Endothelial cell of umbilical vein (primary cell): ENCODE results near the gene PTCD1. TPM values are rescaled to one million over a fixed set of nuclear protein-coding genes. Genes with fewer than 3 reads are reported as not detected.

ENCODE experiments used
- BruUV-seq: library from RNA; stranded (reverse); fragments of 400-500 nt; replicated peaks from 2 replicates; lab custom pipeline; 2021; lab: Mats Ljungman, UMichigan
- CTCF ChIA-PET: fragments of 300-600, 350-600 bp; sonication (Branson Sonifier 250); formaldehyde crosslinking; loops from one replicate; lab custom pipeline; 2021; ENCODE audit warnings: antibody characterized with exemption, inconsistent platforms; lab: Charles Lee
- POLR2A ChIA-PET: fragments of 300-600, 350-600 bp; sonication (Branson Sonifier 250); formaldehyde crosslinking; loops from one replicate; lab custom pipeline; 2021; ENCODE audit warnings: antibody characterized with exemption, inconsistent platforms; lab: Charles Lee
- DNase-seq: peaks from one replicate; pipeline ENCODE4 v3.0.0-alpha.2; 2011; ENCODE audit warnings: low read depth, low spot score
- FAIRE-seq: peaks from 2 replicates; lab custom pipeline; 2011; peaks lifted over from hg19 to GRCh38; lab: Jason Lieb, UNC
- H2AFZ ChIP-seq: 2 replicates; pipeline ENCODE4 v1.6.0; 2012; ENCODE audit warnings: low read depth, low read length, control low read depth, inconsistent platforms
- H3K27ac ChIP-seq: 2 replicates; pipeline ENCODE4 v1.5.1; 2011; ENCODE audit warnings: low read depth, mild to moderate bottlenecking, control low read depth, low read length, moderate library complexity; ENCODE audit not compliant: insufficient read depth
- H3K27me3 ChIP-seq, 2 experiments: 2 replicates each; pipeline versions ENCODE4 v1.6.0 to v1.6.1; 2011; ENCODE audit warnings: low read length in 2 of 2, mixed read lengths in 1 of 2; ENCODE audit not compliant: control insufficient read depth in 2 of 2, insufficient read depth in 2 of 2
- H3K36me3 ChIP-seq, 2 experiments: 2 replicates in 1 of 2; 3 replicates in 1 of 2; pipeline ENCODE4 v1.5.1; 2011; ENCODE audit warnings: low read length in 2 of 2, mild to moderate bottlenecking in 1 of 2, moderate library complexity in 1 of 2; ENCODE audit not compliant: control insufficient read depth in 2 of 2, insufficient read depth in 2 of 2; ENCODE audit errors: extremely low read depth in 1 of 2
- H3K4me1 ChIP-seq: 3 replicates; pipeline ENCODE4 v1.5.1; 2011; ENCODE audit warnings: mild to moderate bottlenecking, low read length; ENCODE audit not compliant: control insufficient read depth, insufficient read depth; ENCODE audit errors: extremely low read depth
- H3K4me2 ChIP-seq: 2 replicates; pipeline ENCODE4 v1.6.1; 2011; ENCODE audit warnings: low read length, control low read depth, mixed read lengths; ENCODE audit not compliant: insufficient read depth
- H3K4me3 ChIP-seq, 3 experiments: fragments of 200-600 bp in 1 of 3; sonication (generic), shearing (Covaris generic) in 1 of 3; replicated peaks in 1 of 3; 2 replicates each; pipeline ENCODE4 v1.5.1; 2011 to 2016; ENCODE audit warnings: control low read depth in 3 of 3, low read length in 3 of 3, mild to moderate bottlenecking in 2 of 3, inconsistent platforms in 1 of 3, low read depth in 1 of 3, moderate library complexity in 1 of 3; ENCODE audit not compliant: insufficient read depth in 1 of 3
- H3K79me2 ChIP-seq: 2 replicates; pipeline ENCODE4 v1.6.0; 2012; ENCODE audit warnings: low read length, inconsistent platforms; ENCODE audit not compliant: control insufficient read depth, insufficient read depth
- H3K9ac ChIP-seq: replicated peaks from 2 replicates; pipeline ENCODE3; 2011; ENCODE audit warnings: low read length, control low read depth; ENCODE audit not compliant: insufficient read depth; ENCODE audit errors: extremely low read depth
- H3K9me1 ChIP-seq: replicated peaks from 3 replicates; pipeline ENCODE4 v1.6.0; 2011; ENCODE audit warnings: mild to moderate bottlenecking, low read length; ENCODE audit not compliant: control insufficient read depth, insufficient read depth; ENCODE audit errors: extremely low read depth
- H3K9me3 ChIP-seq: replicated peaks from 2 replicates; pipeline ENCODE4 v1.5.1; 2012; ENCODE audit warnings: low read length, inconsistent platforms; ENCODE audit not compliant: control insufficient read depth, insufficient read depth
- H4K20me1 ChIP-seq: replicated peaks from 2 replicates; pipeline ENCODE3; 2011; ENCODE audit warnings: mild to moderate bottlenecking, low read length; ENCODE audit not compliant: control insufficient read depth, insufficient read depth; ENCODE audit errors: extremely low read depth
- EZH2 ChIP-seq: IDR thresholded peaks from 2 replicates; pipeline ENCODE4 v1.6.1; 2012; ENCODE audit warnings: borderline replicate concordance, low read depth, mild to moderate bottlenecking, moderate library complexity, low read length, inconsistent platforms; ENCODE audit not compliant: severe bottlenecking
- FOS ChIP-seq: IDR thresholded peaks from 2 replicates; pipeline ENCODE4 v1.6.1; 2011; ENCODE audit warnings: mild to moderate bottlenecking, low read length, moderate library complexity, borderline replicate concordance; ENCODE audit not compliant: insufficient read depth
- GATA2 ChIP-seq: IDR thresholded peaks from 2 replicates; pipeline ENCODE4 v1.7.0; 2011; ENCODE audit warnings: low read depth, mild to moderate bottlenecking, moderate library complexity, mixed read lengths, low read length; ENCODE audit not compliant: insufficient read length, insufficient read depth
- JUN ChIP-seq: IDR thresholded peaks from 2 replicates; pipeline ENCODE4 v1.6.1; 2011; ENCODE audit warnings: borderline replicate concordance, low read depth; ENCODE audit not compliant: insufficient read length, insufficient read depth
- MYC ChIP-seq: IDR thresholded peaks from one replicate; pipeline ENCODE4 v1.6.1; 2011; ENCODE audit warnings: mild to moderate bottlenecking, low read depth, low read length
- POLR2AphosphoS5 ChIP-seq: IDR thresholded peaks from 2 replicates; pipeline ENCODE4 v1.6.1; 2012; ENCODE audit warnings: low read depth, mild to moderate bottlenecking, control low read depth, low read length, moderate library complexity; ENCODE audit not compliant: insufficient read depth
- dilution Hi-C: fragments of 300-500 bp; cut with MboI; formaldehyde crosslinking; loops from one replicate; pipeline ENCODE4 v1.15.0; 2019; ENCODE audit warnings: low sequenced_read_pairs; ENCODE audit not compliant: extremely low pct_ligation_motif_present
- intact Hi-C: fragments of 100-400 bp; cut with micrococcal nuclease; formaldehyde crosslinking; loops from one replicate; pipeline ENCODE4 v1.10.0; 2022
- polyA plus RNA-seq, 4 experiments: library from polyadenylated mRNA; depleted of rRNA in 3 of 4; stranded (reverse) in 3 of 4; unstranded in 1 of 4; fragments of >200 nt; gene quantifications; 2 replicates each; pipeline versions ENCODE4 v1.2.1 to v1.2.3, GENCODE V29; 2011 to 2012; ENCODE audit warnings: missing spikeins in 1 of 4
- total RNA-seq: library from RNA; stranded (reverse); gene quantifications from 2 replicates; pipeline ENCODE4 v1.2.3, GENCODE V29; 2021

The PTCD1 gene
- total and polyA plus RNA-seq, 2 donors (not counting 3 experiments of a cell fraction or from before 2014, with no cell fraction given): 3.8 to 9.6 TPM

DNA sequence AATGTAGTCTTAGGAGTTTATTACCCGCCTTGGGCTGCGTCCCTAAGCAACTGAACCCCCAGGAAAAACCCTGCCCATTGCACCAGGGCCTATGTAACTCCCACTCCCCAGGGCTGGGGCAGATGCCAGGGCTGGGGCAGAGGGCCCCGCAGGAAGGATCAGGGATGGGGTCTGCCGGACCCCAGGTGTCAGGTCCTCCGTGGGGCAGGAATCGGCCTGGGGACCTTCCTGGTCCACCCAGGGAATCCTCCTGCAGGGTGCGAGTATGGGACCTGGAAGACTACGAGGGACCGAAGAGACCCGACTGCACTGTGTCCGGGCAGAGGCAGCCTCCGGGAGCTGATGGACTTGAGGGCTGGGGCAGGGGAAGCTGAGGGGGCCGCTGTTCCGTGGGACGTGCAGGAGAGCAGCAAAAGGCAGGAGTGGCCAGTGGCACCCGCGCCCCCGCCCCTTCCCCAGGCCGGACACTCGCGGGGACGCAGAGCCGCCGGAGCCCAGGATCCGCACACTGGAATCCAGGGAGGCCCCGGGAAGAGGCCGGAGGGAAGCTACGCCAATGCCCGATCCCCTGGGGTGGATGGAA, 29.8 kb upstream of the PTCD1 start:
- no peak for DNase-seq

GRCh38 chr7:99465421-99465768, 26.8 kb upstream of the PTCD1 start:
- Histone ChIP-seq H3K79me2 (peaks cover 50% of the 10 kb centered on the region), H3K9ac (peak overlapping the region; percentile 87), H3K27me3 (no peaks in the 10 kb centered on the region), H3K4me2 (peak overlapping the region; percentile 96), H3K4me1 (peaks cover 9% of the 10 kb centered on the region), H3K36me3 (peaks cover 3 to 6% of the 10 kb centered on the region in 2 experiments), H4K20me1 (no peaks in the 10 kb centered on the region), H3K27ac (peak overlapping the region; percentile 64), H3K9me3 (no peaks in the 10 kb centered on the region), H2AFZ (no peak overlapping the region), H3K9me1 (no peaks in the 10 kb centered on the region), H3K4me3 (peak overlapping the region; percentile 32 to 91 (median 64))
- dilution Hi-C loops (no loop called here), intact Hi-C loops (no loop called here)
- no peak for DNase-seq
- POLR2A ChIA-PET: interaction anchor here (0.5 kb wide), 1 partner anchor 19 kb away, joined by 6 read pairs; no protein-coding TSS in a partner anchor
- TF ChIP-seq MYC: no peak
- TF ChIP-seq JUN: no peak
- no peak for TF ChIP-seq POLR2AphosphoS5
- TF ChIP-seq FOS: no peak
- no peak for TF ChIP-seq GATA2
- FAIRE-seq: peak; percentile 12
- TSS peak; percentile 55 for BruUV-seq
- CTCF ChIA-PET: no interaction called here

More for the DNA sequence above, 29.8 kb upstream of the PTCD1 start:
- H3K4me2 ChIP-seq: no peak overlapping the region
- H3K9me1 ChIP-seq: no peaks in the 10 kb centered on the region
- CTCF ChIA-PET: no interaction called here
- intact Hi-C loops: no loop called here
- H3K4me1 ChIP-seq: peaks cover 9% of the 10 kb centered on the region
- no TSS peak for BruUV-seq
- peaks cover 0 to 2% of the 10 kb centered on the region in 2 experiments for H3K36me3 ChIP-seq
- H3K9ac ChIP-seq: no peak overlapping the region
- dilution Hi-C loops: no loop called here
- TF ChIP-seq MYC (no peak), EZH2 (no peak), GATA2 (no peak), FOS (no peak), JUN (no peak)
- H3K27ac ChIP-seq: no peak overlapping the region
- no peak for FAIRE-seq
- no peaks in the 10 kb centered on the region for H3K27me3 ChIP-seq
- no peak overlapping the region for H3K4me3 ChIP-seq
- POLR2A ChIA-PET: no interaction called here
- H3K9me3 ChIP-seq: no peaks in the 10 kb centered on the region
- H4K20me1 ChIP-seq: no peaks in the 10 kb centered on the region
- H3K79me2 ChIP-seq: peaks cover 30% of the 10 kb centered on the region
- H2AFZ ChIP-seq: no peak overlapping the region
